GM19193 (cell line): Measurements from ENCODE around the gene XRRA1.

ENCODE experiments used
- POLR2A ChIP-seq: IDR thresholded peaks from 4 replicates; pipeline ENCODE4 v1.6.1; 2011; ENCODE audit not compliant: insufficient read depth, insufficient read length; ENCODE audit errors: extremely low read depth

Gene XRRA1

DNA sequence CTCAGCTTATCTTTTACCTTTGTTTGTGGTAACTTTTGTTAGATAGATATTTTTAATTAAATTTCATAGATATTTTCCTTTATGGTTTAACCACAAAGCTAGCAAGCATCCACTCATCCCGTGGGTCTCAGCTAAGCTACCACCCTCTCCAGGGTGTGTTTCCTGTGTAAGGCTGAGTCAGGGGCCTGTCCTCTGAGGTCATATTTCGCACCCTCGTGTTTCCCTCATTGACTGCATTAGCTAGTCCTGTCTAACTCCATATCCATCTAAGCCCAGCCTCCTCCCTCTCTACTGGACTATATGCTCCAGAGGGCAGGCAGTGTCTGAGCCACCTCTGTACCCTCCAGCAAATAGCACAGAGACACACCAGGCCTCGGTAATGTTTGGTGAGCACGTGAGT is 16.7 kb downstream of the XRRA1 start:
- TF ChIP-seq POLR2A, result no peak

DNA sequence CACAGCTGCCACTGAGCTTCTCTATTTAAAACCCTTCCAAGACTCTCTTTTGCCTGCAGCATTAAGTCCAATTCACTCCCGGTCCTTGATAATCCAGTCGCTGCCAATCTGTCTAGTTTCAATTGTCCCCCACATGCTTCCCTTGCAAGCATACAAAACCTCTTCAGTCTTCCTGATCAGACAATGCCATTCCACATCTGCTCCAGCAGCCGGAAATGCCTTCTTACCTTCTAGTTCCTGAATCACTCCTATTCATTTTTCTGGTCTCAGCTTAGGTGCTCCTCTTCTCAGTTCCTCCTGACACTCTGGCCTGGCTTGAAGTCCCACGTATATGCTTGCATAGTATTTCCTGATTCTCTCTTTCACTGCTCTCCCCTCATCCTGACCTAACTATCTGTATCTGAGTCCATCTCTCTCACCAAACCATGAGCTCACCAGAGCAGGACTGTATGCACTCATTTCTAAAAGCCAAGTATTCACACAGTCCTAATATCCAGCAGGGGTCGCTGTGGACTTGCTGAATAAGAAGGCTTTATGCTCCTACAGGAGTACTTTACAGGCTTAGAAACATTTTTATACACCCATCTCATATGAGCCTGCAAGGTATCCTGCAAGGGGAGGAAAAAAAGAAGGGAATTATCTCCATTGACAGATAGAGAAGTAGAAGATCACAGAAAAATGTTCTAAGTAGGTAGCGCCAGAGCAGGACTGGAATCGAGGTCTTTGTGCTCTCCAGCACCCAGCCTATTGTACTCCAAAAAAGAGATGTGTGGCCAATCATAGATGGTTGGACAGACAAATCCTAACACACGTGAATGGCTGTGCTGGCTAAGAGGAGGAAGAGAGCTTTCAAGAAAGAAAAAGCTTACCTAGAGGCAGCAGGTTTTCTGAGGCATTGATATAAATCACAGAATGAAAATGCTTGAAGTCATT is 19.2 kb downstream of the XRRA1 start:
- no peak for TF ChIP-seq POLR2A

DNA sequence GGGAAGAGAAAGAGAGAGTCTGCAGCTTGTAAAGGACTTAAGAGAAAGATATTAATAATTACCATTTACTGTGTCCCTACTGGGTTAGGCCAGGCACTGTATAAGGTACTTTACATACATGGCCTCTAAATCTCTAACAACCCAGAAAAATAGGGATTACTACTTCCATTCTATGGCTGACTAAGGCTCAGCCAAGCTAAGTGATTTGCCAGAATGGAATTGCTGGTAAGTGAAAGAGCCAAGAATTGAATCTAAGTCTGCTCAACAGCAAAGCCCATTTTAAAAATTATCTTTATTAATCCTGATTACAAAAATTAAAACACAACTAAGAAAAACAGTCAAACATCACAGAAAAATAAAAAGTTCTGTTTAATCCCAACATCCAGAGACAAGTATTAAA is 21.4 kb downstream of the XRRA1 start:
- no peak for TF ChIP-seq POLR2A

DNA sequence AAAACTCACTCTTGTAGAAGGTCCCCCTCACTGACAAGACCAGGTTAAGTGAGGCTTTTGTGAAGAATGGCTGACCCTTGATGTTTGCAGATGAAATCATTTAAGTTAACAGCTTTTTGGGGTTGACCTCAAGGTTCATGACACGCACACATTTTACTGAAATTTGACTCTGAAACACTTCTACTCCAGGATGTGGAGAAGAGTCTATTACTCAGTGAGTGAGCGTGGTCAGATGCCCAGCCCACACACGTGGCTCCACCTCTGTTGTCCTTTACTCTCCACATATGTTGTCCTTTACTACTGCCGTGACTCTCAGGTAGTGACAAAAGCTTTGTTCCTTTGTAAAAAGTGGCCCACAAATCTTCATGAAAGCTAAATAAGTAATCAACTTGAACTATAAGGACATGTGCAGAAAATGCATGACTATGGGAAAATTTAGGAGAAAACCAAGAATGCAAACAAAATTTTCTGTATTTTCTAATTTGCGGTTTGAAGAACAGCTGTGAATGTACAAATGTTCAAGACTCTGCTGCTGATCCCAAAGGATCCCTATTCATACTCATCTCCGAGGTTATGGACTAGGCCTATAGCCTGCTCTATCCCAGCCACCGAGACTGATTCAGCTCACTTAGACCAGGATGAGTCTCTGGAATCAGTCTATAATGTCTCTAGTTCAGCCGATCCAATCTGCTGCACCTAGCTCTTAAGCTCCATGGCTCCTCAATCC is 22.4 kb downstream of the XRRA1 start:
- TF ChIP-seq POLR2A, result no peak

DNA sequence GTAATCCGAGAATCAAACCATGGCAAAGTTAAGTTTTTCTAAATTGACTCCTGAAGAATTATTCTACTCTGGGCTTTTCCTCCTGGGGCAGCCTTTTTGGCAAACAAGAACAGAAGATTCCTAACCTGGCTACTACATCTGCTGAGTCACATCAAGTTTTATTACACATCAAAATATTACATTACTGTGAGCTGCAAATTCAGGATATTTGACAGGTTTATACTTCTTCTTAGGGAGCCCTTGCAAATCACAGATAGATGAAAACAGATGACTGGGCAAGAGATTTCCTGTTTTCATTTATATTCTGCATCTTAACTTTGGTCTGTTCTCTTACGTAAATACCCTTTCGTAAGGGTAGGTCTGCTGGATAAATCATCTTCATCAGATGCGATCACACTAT is 23.6 kb downstream of the XRRA1 start:
- no peak for TF ChIP-seq POLR2A

DNA sequence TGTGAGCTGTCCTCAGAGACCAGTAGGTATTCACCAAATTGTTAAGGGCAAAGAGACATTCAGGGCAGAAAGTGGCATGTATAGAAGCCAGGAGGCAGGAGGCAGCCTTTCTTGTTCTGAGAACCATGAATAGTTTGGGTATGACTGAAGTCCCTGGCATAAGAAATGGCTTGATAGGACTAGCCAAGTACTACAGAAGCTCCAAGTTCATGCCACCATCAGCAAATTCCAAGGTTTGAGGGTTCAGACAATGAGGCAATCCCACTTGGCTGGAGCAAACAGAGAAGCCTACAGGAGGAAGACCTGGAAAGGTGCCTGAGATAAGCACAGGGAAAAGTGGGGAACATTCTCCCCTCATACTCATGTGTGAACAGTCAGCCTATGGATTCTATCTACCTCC is 25.8 kb downstream of the XRRA1 start:
- no peak for TF ChIP-seq POLR2A

DNA sequence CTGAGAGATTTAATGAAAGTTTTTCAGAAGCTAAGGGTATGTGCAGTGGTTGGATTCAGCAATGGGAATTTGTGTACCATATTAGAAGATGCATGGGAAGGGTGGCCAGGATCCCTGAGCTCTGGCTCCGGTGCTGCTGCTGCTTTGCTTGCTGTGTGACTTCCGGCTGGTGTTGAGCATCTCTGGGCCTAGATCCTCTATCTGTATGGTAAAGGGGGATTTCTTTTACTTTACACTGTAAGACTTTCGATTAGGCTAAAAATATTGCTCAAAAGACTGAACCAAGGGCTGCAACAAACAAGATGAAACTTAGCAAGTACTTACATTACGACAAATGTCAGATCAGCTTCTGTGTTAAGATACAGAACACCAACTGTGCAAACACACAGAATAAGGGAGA is 39.1 kb downstream of the XRRA1 start:
- no peak for TF ChIP-seq POLR2A

DNA sequence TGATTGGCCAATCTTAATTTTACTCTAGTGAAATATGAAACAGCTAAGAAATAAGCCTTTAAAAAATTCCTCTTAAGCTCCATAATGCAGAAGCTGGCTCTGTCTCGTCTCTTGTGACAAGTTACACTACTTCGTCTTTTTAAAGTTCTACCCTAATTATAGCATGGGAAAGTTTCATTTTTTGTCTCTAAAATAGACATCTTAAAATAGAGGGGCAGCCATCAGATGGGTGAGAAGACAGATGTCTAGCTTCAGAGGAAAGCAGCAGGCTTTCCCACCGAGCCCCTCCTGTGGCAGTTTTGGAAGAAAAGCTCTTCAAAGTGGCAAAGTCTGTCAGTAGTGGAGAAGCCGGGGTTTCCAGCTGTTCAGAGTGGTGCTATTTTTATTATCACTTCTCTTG is 39.5 kb downstream of the XRRA1 start:
- TF ChIP-seq POLR2A, result no peak

DNA sequence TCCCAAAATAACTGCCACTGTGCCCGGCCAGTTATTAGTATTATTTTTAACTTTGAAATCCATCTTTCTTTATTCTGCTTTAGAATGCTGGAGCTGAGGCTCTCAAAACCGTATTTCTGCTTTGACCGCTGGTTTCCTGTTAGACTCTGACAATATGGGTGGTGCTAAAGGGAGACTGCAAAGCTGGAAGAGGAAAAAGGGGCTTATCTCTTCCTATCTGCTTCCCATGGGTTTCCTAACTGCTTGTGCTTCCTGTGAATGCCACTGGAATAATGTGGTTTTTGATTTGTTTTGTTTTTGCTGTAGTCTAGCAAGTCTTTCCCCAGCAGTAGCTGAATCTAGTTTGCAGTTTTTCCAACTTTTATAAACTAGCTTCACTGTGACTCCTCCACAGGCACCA is 43.6 kb downstream of the XRRA1 start:
- TF ChIP-seq POLR2A, result no peak

DNA sequence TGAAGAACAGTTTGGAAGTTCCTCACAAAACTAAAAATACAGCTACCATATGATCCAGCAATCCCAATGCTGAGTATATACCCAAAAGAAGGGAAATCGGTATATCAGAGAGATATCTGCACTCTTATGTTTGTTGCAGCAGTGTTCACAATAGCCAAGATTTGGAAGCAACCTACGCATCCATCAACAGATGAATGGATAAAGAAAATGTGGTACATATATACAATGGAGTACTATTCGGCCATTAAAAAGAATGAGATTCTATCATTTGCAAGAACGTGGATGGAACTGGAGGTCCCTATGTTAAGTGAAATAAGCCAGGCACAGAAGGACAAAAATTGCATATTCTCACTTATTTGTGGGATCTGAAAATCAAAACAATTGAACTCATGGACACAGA is 46.5 kb downstream of the XRRA1 start:
- TF ChIP-seq POLR2A, result no peak

DNA sequence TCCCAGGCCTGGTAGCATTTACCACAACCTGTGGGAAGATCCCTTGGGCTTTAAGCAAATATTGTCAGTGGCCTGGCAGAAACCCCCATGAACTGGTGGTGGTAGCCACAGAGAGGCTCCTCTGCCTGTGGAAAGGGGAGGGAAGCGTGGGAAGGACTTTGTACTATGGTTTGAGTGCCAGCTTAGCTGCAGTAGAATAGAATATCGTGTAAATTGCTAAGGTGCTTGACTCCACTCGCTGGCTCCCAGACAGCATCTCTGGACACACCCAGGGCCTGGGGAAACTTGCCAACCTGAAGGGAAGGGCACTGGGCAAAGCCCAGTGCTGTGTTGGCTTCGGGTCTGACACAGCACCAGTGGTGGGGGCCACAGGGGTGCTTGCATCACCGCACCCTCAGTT is 52.6 kb downstream of the XRRA1 start:
- no peak for TF ChIP-seq POLR2A

DNA sequence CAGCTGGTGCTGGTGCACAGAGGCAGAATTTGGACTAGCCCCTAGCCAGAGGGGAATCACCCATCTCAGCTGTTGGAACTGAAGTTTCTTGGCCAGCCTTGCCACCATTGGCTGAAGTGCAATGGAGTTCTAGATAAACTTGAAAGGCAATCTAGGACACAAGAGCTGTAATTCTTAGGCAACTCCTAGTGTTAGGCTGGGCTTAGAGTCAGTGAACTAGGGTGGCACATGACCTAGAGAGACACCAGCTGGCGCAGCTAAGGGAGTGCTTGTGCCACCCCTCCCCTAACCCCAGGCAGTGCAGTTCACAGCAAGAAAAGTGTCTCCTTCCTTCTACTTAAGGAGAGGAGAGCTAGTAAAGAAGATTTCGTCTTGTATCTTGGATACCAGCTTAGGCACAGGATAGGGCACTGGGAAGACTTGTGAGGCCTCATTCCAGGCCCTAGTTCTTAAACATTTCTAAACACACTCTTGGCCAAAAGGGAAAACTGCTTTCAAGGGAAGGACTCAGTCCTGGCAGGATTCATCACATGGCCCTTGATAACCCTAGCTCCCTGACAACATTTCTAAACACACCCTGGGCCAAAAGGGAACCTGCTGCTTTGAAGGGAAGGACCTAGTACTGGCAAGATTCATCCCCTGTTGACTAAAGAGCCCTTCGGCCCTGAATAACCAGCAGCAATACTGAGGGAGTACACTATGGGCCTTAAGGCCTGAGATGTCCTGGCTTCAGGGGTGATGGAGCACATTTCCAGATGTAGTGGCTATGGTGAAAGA is 53.4 kb downstream of the XRRA1 start:
- no peak for TF ChIP-seq POLR2A

DNA sequence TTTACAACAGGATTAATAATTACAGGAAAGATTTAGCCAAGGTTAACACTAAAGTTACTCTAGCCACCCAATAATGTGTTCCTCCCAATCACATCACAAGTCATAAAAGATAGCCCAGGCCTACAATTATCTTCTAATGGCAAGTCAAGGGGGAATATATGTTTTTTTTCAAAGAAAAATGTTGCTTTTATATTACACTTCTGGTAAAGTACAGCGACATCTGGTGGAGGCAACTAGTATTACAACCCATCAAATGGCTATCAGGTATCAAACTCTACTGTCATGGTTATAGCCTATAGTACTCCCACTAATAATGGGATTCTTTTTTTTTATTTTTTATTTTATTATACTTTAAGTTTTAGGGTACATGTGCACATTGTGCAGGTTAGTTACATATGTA is 71.8 kb downstream of the XRRA1 start:
- TF ChIP-seq POLR2A, result no peak

DNA sequence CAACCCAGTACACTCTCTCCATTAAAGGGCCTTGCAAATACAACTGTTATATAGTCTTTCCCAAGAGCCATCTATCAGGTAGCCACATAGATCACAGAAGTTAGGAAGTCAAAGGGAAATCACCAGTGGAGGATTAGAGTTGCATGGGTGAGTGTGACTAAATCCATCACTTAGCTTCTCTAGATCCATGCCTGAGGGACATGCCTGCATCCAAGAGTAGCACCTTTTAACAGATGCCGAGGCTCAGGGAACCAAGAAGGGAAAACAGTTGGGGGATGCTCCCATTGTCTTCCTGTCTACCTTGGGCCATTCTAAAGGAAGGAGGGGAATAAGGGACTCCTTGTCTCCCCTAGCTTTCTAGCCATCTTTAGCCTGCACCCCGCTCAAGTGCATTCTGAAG is 77.9 kb downstream of the XRRA1 start:
- no peak for TF ChIP-seq POLR2A

DNA sequence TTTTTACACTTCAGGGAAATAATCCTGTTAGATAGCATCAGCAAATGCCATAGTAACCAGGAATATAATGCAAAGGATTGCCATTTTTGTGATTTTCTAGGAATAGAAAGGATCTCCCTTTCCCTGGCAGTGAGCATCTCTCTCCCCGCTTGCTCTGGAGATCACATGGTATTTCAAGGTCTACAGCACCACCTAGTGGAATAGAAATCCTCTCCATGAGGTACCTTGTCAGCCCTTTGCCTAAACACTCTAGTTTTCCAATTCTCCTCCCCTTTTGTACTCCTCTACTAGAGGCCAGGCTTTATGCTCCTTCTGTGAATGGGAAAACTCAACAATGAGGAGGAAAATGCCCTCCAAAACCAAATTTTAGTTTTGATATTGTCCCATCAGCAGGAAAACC is 78.4 kb downstream of the XRRA1 start:
- TF ChIP-seq POLR2A, result no peak

DNA sequence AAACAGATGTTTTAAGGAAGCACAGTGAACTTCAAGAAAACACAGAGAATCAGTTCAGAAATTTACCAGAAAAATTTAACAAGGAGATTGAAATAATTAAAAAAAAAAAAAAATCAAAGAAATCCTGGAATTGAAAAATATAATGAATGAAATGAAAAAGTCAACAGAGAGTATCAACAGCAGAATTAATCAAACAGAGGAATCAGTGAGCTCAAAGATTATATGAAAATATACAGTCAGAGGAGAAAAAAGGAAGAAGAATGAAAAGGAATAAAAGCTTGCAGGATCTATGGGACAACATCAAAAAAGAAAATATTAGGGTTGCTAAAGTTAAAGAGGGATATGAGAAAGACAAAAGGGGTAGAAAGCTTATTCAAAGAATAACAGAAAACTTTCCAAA is 82.3 kb downstream of the XRRA1 start:
- no peak for TF ChIP-seq POLR2A

DNA sequence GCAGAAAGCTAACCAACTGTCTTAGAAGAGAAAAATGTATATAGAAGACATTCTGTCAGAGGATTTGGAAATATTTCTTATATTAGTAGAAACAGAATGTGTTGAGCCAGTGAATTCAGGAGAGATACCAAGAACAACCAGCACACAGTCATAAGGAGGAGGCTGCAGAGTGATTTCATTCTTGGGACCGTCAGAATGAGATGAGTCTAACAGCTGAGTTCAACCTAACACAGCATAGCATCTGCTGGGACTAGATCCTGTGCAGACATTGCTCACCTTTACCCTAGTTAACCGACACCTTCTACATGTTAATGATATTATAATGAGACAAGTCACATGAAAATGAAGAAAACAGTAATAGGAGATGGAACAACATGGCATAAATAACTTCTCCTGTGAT is 85.5 kb downstream of the XRRA1 start:
- TF ChIP-seq POLR2A, result no peak
